IMR-90 (cell line): Measurements from ENCODE around the gene ABCA12. TPM values are rescaled to one million over a fixed set of nuclear protein-coding genes. Genes with fewer than 3 reads are reported as not detected.

Experiments used
- ATAC-seq: fragments of 200-7000 bp; cut with Tn5 transposase; 2 replicates; pipeline ENCODE4 v1.9.1; 2020; ENCODE audit warnings: low read depth, mild to moderate bottlenecking, moderate library complexity
- BruUV-seq: library from RNA; stranded (reverse); fragments of 400-500 nt; replicated peaks from 2 replicates; lab custom pipeline; 2021; lab: Mats Ljungman, UMichigan
- CTCF ChIA-PET: fragments of 300-600 bp; formaldehyde crosslinking; extraction: SDS; loops from one replicate; lab custom pipeline; 2021; ENCODE audit warnings: antibody characterized with exemption; lab: Yijun Ruan, JAX
- POLR2A ChIA-PET: fragments of 300-600 bp; sonication (Branson Sonifier 250); formaldehyde crosslinking; loops from one replicate; lab custom pipeline; 2022; ENCODE audit warnings: antibody characterized with exemption; ENCODE audit not compliant: unreplicated experiment; lab: Charles Lee
- DNase-seq: peaks from one replicate; pipeline ENCODE4 v3.0.0; 2013
- H2AFZ ChIP-seq: replicated peaks from 2 replicates; pipeline ENCODE3; 2013; ENCODE audit warnings: low read length, mild to moderate bottlenecking; ENCODE audit not compliant: poor library complexity
- H2AK5ac ChIP-seq: 2 replicates; pipeline ENCODE4 v1.6.1; 2013; ENCODE audit warnings: low read depth, low read length, inconsistent platforms
- H2AK9ac ChIP-seq: replicated peaks from 2 replicates; pipeline ENCODE3; 2013; ENCODE audit warnings: mild to moderate bottlenecking, low read depth, low read length, moderate library complexity; ENCODE audit not compliant: poor library complexity
- H2BK120ac ChIP-seq: 2 replicates; pipeline ENCODE4 v1.6.1; 2013; ENCODE audit warnings: low read depth, low read length, inconsistent platforms
- H2BK15ac ChIP-seq: 3 replicates; pipeline ENCODE4 v1.6.1; 2013; ENCODE audit warnings: low read depth, low read length, inconsistent platforms
- H2BK20ac ChIP-seq: 2 replicates; pipeline ENCODE4 v1.6.1; 2013; ENCODE audit warnings: low read depth, mild to moderate bottlenecking, inconsistent platforms, low read length, moderate library complexity
- H2BK5ac ChIP-seq: 2 replicates; pipeline ENCODE4 v1.6.1; 2013; ENCODE audit warnings: mild to moderate bottlenecking, low read depth, low read length, inconsistent platforms; ENCODE audit not compliant: poor library complexity, severe bottlenecking
- H3K14ac ChIP-seq: replicated peaks from 2 replicates; pipeline ENCODE4 v1.6.1; 2013; ENCODE audit warnings: low read depth, low read length, inconsistent platforms
- H3K18ac ChIP-seq: 2 replicates; pipeline ENCODE4 v1.6.1; 2013; ENCODE audit warnings: low read depth, low read length, control low read depth
- H3K23ac ChIP-seq: 2 replicates; pipeline ENCODE4 v1.6.1; 2013; ENCODE audit warnings: low read depth, low read length, inconsistent platforms
- H3K27ac ChIP-seq: 2 replicates; pipeline ENCODE4 v1.5.1; 2013; ENCODE audit warnings: mild to moderate bottlenecking, control low read depth, low read length; ENCODE audit not compliant: insufficient read depth
- H3K27me3 ChIP-seq: 2 replicates; pipeline ENCODE4 v1.6.1; 2013; ENCODE audit warnings: low read length; ENCODE audit not compliant: control insufficient read depth, insufficient read depth
- H3K36me3 ChIP-seq: 2 replicates; pipeline ENCODE4 v1.6.1; 2013; ENCODE audit warnings: low read length, mixed read lengths; ENCODE audit not compliant: control insufficient read depth, insufficient read depth
- H3K4ac ChIP-seq: 2 replicates; pipeline ENCODE4 v1.6.1; 2013; ENCODE audit warnings: low read depth, low read length, inconsistent platforms
- H3K4me1 ChIP-seq: 2 replicates; pipeline ENCODE4 v1.6.1; 2013; ENCODE audit warnings: low read length, mixed read lengths; ENCODE audit not compliant: control insufficient read depth, insufficient read depth
- H3K4me2 ChIP-seq: 2 replicates; pipeline ENCODE4 v1.6.1; 2013; ENCODE audit warnings: low read depth, mild to moderate bottlenecking, control low read depth, low read length, moderate library complexity
- H3K4me3 ChIP-seq: 2 replicates; pipeline ENCODE4 v1.5.1; 2013; ENCODE audit warnings: low read depth, mild to moderate bottlenecking, control low read depth, low read length, moderate library complexity; ENCODE audit not compliant: insufficient read depth
- H3K56ac ChIP-seq: 2 replicates; pipeline ENCODE4 v1.6.1; 2013; ENCODE audit warnings: low read length, inconsistent platforms; ENCODE audit not compliant: insufficient read depth; ENCODE audit errors: extremely low read depth
- H3K79me1 ChIP-seq, 2 experiments: 2 replicates each; pipeline ENCODE4 v1.6.1; 2013; ENCODE audit warnings: low read length in 2 of 2, inconsistent platforms in 1 of 2, low read depth in 1 of 2
- H3K9ac ChIP-seq: 2 replicates; pipeline ENCODE4 v1.6.1; 2013; ENCODE audit warnings: low read depth, low read length, control low read depth
- H3K9me1 ChIP-seq: 2 replicates; pipeline ENCODE4 v1.6.1; 2013; ENCODE audit warnings: low read length, inconsistent platforms; ENCODE audit not compliant: insufficient read depth
- H3K9me3 ChIP-seq: 2 replicates; pipeline ENCODE4 v1.6.1; 2013; ENCODE audit warnings: low read length; ENCODE audit not compliant: control insufficient read depth, insufficient read depth
- H4K20me1 ChIP-seq: 2 replicates; pipeline ENCODE4 v1.6.1; 2013; ENCODE audit warnings: low read length, inconsistent platforms; ENCODE audit not compliant: insufficient read depth
- H4K5ac ChIP-seq: 2 replicates; pipeline ENCODE4 v1.6.1; 2013; ENCODE audit warnings: mild to moderate bottlenecking, low read depth, low read length, control low read depth
- H4K8ac ChIP-seq, 2 experiments: 2 replicates each; pipeline ENCODE4 v1.6.1; 2013; ENCODE audit warnings: low read depth in 2 of 2, low read length in 2 of 2, control low read depth in 1 of 2, inconsistent platforms in 1 of 2
- H4K91ac ChIP-seq: 2 replicates; pipeline ENCODE4 v1.6.1; 2013; ENCODE audit warnings: low read depth, low read length, inconsistent platforms; ENCODE audit not compliant: insufficient read depth
- BHLHE40 ChIP-seq: fragments of 150-350 bp; IDR thresholded peaks from 2 replicates; pipeline ENCODE4 v1.6.1; 2016; ENCODE audit warnings: mild to moderate bottlenecking, low read depth, low read length
- CEBPB ChIP-seq: IDR thresholded peaks from 2 replicates; pipeline ENCODE4 v1.6.1; 2012; ENCODE audit warnings: low read depth, low read length, improper control_type of control experiment
- MAFK ChIP-seq: IDR thresholded peaks from 2 replicates; pipeline ENCODE4 v1.6.1; 2012; ENCODE audit warnings: low read depth, low read length, improper control_type of control experiment
- MAZ ChIP-seq: IDR thresholded peaks from 2 replicates; pipeline ENCODE4 v1.6.1; 2012; ENCODE audit warnings: low read depth, mild to moderate bottlenecking, low read length, improper control_type of control experiment, moderate library complexity, borderline replicate concordance
- POLR2A ChIP-seq: IDR thresholded peaks from 2 replicates; pipeline ENCODE4 v1.6.1; 2012; ENCODE audit warnings: mild to moderate bottlenecking, low read depth, low read length
- WGBS, 2 experiments: methylation state at CpG; one replicate each; pipeline versions ENCODE4 v1.1.5 to v1.1.7; 2013; ENCODE audit warnings: missing lambda C conversion rate in 2 of 2; ENCODE audit not compliant: insufficient read length in 1 of 2; ENCODE audit errors: extremely low coverage in 2 of 2; 5-methylcytosine and 5-hydroxymethylcytosine counted together
- dilution Hi-C: fragments of 300-500 bp; cut with HindIII; formaldehyde crosslinking; loops from one replicate; pipeline ENCODE4 v1.14.3; 2018; ENCODE audit warnings: low sequenced_read_pairs; ENCODE audit not compliant: unreplicated experiment
- in situ Hi-C: fragments of 300-500 bp; cut with MboI; formaldehyde crosslinking; loops from 3 replicates; pipeline ENCODE4 v1.14.3; 2019; ENCODE audit warnings: low sequenced_read_pairs, inconsistent platforms, mixed read lengths
- intact Hi-C: fragments of 100-400 bp; cut with micrococcal nuclease; formaldehyde crosslinking; loops from 2 replicates; pipeline ENCODE4 v1.10.0; 2022
- polyA plus RNA-seq, 3 experiments: library from polyadenylated mRNA; depleted of rRNA; stranded (reverse); fragments of >200 nt; gene quantifications; 2 replicates each; pipeline ENCODE4 v1.2.3, GENCODE V29; 2012; ENCODE audit warnings: low replicate concordance in 1 of 3
- total RNA-seq: library from RNA; depleted of rRNA; stranded (reverse); fragments of >200 nt; gene quantifications from 2 replicates; pipeline ENCODE4 v1.2.3, GENCODE V29; 2012
- TF ChIP-seq, protein P1 (sequence below): conservative IDR thresholded peaks from 2 replicates; pipeline ENCODE4 v1.5.1; 2012; ENCODE audit warnings: mild to moderate bottlenecking, low read depth, low read length, improper control_type of control experiment
- TF ChIP-seq, protein P2 (sequence below): fragments of 150-350 bp; IDR thresholded peaks from 2 replicates; pipeline ENCODE4 v1.6.1; 2017; ENCODE audit warnings: mild to moderate bottlenecking, antibody characterized with exemption, low read length, low read depth

The ABCA12 gene
- total and polyA plus RNA-seq, 2 of the 4 experiments (the other 2 are of a cell fraction) = under 0.01 TPM; not detected in 1

DNA sequence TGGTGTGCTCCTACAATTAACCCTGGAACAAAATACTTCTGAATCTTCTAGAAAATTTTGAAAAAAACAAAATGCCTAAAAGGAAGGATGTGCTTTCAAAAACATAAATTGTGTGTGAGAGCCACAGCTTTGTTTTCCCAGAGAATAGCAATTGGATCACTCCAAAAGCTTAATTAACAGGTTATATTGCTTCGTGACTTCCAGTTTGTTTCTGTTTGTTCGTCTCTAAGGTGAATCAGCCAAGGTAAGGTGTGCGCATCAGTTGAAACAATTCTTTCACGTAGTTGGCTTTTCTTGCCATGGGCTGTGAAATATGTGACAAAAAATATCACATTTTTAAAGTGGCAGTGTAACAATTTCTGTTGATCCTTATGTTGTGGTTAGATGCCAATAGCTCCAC is 238.7 kb downstream of the ABCA12 start:
- TF ChIP-seq, protein P1, sequence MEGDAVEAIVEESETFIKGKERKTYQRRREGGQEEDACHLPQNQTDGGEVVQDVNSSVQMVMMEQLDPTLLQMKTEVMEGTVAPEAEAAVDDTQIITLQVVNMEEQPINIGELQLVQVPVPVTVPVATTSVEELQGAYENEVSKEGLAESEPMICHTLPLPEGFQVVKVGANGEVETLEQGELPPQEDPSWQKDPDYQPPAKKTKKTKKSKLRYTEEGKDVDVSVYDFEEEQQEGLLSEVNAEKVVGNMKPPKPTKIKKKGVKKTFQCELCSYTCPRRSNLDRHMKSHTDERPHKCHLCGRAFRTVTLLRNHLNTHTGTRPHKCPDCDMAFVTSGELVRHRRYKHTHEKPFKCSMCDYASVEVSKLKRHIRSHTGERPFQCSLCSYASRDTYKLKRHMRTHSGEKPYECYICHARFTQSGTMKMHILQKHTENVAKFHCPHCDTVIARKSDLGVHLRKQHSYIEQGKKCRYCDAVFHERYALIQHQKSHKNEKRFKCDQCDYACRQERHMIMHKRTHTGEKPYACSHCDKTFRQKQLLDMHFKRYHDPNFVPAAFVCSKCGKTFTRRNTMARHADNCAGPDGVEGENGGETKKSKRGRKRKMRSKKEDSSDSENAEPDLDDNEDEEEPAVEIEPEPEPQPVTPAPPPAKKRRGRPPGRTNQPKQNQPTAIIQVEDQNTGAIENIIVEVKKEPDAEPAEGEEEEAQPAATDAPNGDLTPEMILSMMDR = no peak
- TF ChIP-seq MAZ = no peak
- TF ChIP-seq MAFK = no peak
- no peak for TF ChIP-seq POLR2A
- no peak for TF ChIP-seq BHLHE40
- no peak for TF ChIP-seq CEBPB
- TF ChIP-seq, protein P2, sequence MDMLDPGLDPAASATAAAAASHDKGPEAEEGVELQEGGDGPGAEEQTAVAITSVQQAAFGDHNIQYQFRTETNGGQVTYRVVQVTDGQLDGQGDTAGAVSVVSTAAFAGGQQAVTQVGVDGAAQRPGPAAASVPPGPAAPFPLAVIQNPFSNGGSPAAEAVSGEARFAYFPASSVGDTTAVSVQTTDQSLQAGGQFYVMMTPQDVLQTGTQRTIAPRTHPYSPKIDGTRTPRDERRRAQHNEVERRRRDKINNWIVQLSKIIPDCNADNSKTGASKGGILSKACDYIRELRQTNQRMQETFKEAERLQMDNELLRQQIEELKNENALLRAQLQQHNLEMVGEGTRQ = no peak
- intact Hi-C loops (no loop called here), in situ Hi-C loops (no loop called here), dilution Hi-C loops (no loop called here)
- Histone ChIP-seq H4K5ac (no peak overlapping the region), H3K79me1 (no peaks in the 10 kb centered on the region), H3K9ac (no peak overlapping the region), H2BK20ac (no peak overlapping the region), H3K36me3 (no peaks in the 10 kb centered on the region), H2BK15ac (no peak overlapping the region), H3K4me3 (no peak overlapping the region), H4K91ac (no peak overlapping the region), H3K14ac (no peak overlapping the region), H2BK120ac (no peak overlapping the region), H3K4me2 (no peak overlapping the region), H3K56ac (no peak overlapping the region), H3K4me1 (no peaks in the 10 kb centered on the region), H3K23ac (no peak overlapping the region), H3K27ac (no peak overlapping the region), H2BK5ac (no peak overlapping the region), H3K27me3 (no peaks in the 10 kb centered on the region), H3K18ac (no peak overlapping the region), H3K4ac (no peak overlapping the region), H2AK9ac (no peak overlapping the region), H2AK5ac (no peak overlapping the region), H4K8ac (no peak overlapping the region), H2AFZ (no peak overlapping the region), H4K20me1 (no peaks in the 10 kb centered on the region), H3K9me1 (no peaks in the 10 kb centered on the region), H3K9me3 (no peaks in the 10 kb centered on the region)
- BruUV-seq = no TSS peak
- ChIA-PET POLR2A (no interaction called here), CTCF (interaction anchor here (0.7 kb wide), 1 partner anchor 275 kb away, joined by 3 read pairs; no protein-coding TSS in a partner anchor)
- WGBS, 2 experiments = no CpG with 5 or more reads among the region's 4 CpGs
- ATAC-seq = no peak
- no peak for DNase-seq
